ENCODE data around the gene BCL6B.

DNA sequence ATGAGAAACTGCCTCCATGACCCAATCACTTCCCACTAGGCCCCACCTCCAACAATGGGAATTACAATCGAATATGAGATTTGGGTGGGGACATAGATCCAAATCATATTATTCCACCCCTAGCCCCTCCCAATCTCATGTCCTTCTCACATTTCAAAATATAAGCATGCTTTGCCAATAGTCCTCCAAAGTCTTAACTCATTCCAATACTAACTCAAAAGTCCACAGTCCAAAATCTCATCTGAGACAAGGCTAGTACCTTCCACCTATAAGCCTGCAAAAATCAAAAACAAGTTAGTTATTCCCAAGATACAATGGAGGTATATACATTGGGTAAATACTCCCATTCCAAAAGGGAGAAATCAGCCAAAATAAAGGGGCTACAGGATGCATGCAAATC is 44.3 kb downstream of the BCL6B start:
- TF ChIP-seq CTCF (IDR thresholded peaks at IDR 0.05) (no peak), EP300 (IDR thresholded peaks at IDR 0.05) (no peak), POLR2A (IDR thresholded peaks at IDR 0.05) (no peak)
